HepG2 (cell line): ENCODE results near the gene LHFPL2. TPM values are rescaled to one million over a fixed set of nuclear protein-coding genes. Genes with fewer than 3 reads are reported as not detected.

ENCODE experiments used
- AGO2 ChIP-seq: fragments of 200-400 bp; formaldehyde crosslinking; optimal IDR thresholded peaks from 2 replicates; pipeline ENCODE3; 2017; ENCODE audit warnings: mild to moderate bottlenecking, low read depth, low read length, moderate library complexity
- ARID4A ChIP-seq: sonication (generic); formaldehyde crosslinking; IDR thresholded peaks from 2 replicates; pipeline ENCODE4 v1.5.0; 2020; ENCODE audit warnings: mild to moderate bottlenecking, missing genetic modification reagents, borderline replicate concordance
- ETV6 ChIP-seq: sonication (generic); formaldehyde crosslinking; conservative IDR thresholded peaks from 2 replicates; pipeline ENCODE4 v1.4.0; 2020; ENCODE audit warnings: missing genetic modification reagents
- HES4 ChIP-seq: sonication (generic); formaldehyde crosslinking; IDR thresholded peaks from 2 replicates; pipeline ENCODE4 v1.9.0; 2021; ENCODE audit warnings: mild to moderate bottlenecking, missing genetic modification reagents, borderline replicate concordance
- HOXA5 ChIP-seq: sonication (generic); formaldehyde crosslinking; IDR thresholded peaks from 2 replicates; pipeline ENCODE4 v1.4.0; 2020; ENCODE audit warnings: missing genetic modification reagents
- IRF9 ChIP-seq: sonication (generic); formaldehyde crosslinking; IDR thresholded peaks from 2 replicates; pipeline ENCODE4 v1.8.0; 2022; ENCODE audit warnings: missing genetic modification reagents, mild to moderate bottlenecking, borderline replicate concordance
- KDM3A ChIP-seq: IDR thresholded peaks from 2 replicates; pipeline ENCODE4 v1.6.1; 2018; ENCODE audit warnings: low read depth, missing compliant biosample characterization
- KDM4B ChIP-seq: sonication (generic); formaldehyde crosslinking; IDR thresholded peaks from 2 replicates; pipeline ENCODE4 v1.4.0; 2020; ENCODE audit warnings: missing genetic modification reagents
- MYC ChIP-seq: sonication (generic); formaldehyde crosslinking; IDR thresholded peaks from 2 replicates; pipeline ENCODE4 v1.9.0; 2021; ENCODE audit warnings: missing genetic modification reagents, borderline replicate concordance
- NR0B2 ChIP-seq: sonication (generic); formaldehyde crosslinking; IDR thresholded peaks from 2 replicates; pipeline ENCODE4 v1.4.0; 2020; ENCODE audit warnings: mild to moderate bottlenecking, missing genetic modification reagents
- PHF8 ChIP-seq: sonication (generic); formaldehyde crosslinking; IDR thresholded peaks from 2 replicates; pipeline ENCODE4 v1.5.0; 2020; ENCODE audit warnings: missing genetic modification reagents
- PRPF4 ChIP-seq: fragments of 200-400 bp; formaldehyde crosslinking; IDR thresholded peaks from 2 replicates; pipeline ENCODE4 v1.6.1; 2016; ENCODE audit warnings: low read length, low read depth; ENCODE audit not compliant: poor library complexity, severe bottlenecking
- SMAD9 ChIP-seq: sonication (generic); formaldehyde crosslinking; IDR thresholded peaks from 2 replicates; pipeline ENCODE4 v1.5.1; 2020; ENCODE audit warnings: mild to moderate bottlenecking, missing genetic modification reagents
- TAF1 ChIP-seq: sonication (generic); formaldehyde crosslinking; IDR thresholded peaks from 2 replicates; pipeline ENCODE4 v1.4.0; 2020; ENCODE audit warnings: missing genetic modification reagents
- UBTF ChIP-seq: sonication (generic); formaldehyde crosslinking; IDR thresholded peaks from 2 replicates; pipeline ENCODE4 v1.4.0; 2020; ENCODE audit warnings: mild to moderate bottlenecking, missing genetic modification reagents
- ZFY ChIP-seq: sonication (generic); formaldehyde crosslinking; IDR thresholded peaks from 2 replicates; pipeline ENCODE4 v1.4.0; 2020; ENCODE audit warnings: missing genetic modification reagents
- ZNF20 ChIP-seq: sonication (generic); formaldehyde crosslinking; IDR thresholded peaks from 2 replicates; pipeline ENCODE4 v1.4.0; 2020; ENCODE audit warnings: mild to moderate bottlenecking, moderate library complexity, missing genetic modification reagents
- ZNF292 ChIP-seq: sonication (generic); formaldehyde crosslinking; IDR thresholded peaks from 2 replicates; pipeline ENCODE4 v1.8.1; 2022; ENCODE audit warnings: mild to moderate bottlenecking, low read depth, missing genetic modification reagents, borderline replicate concordance
- ZNF446 ChIP-seq: sonication (generic); formaldehyde crosslinking; IDR thresholded peaks from 2 replicates; pipeline ENCODE4 v1.5.0; 2020; ENCODE audit warnings: mild to moderate bottlenecking, missing genetic modification reagents
- ZNF777 ChIP-seq: sonication (generic); formaldehyde crosslinking; IDR thresholded peaks from 2 replicates; pipeline ENCODE4 v1.4.0; 2020; ENCODE audit warnings: missing genetic modification reagents
- ZSCAN25 ChIP-seq: sonication (generic); formaldehyde crosslinking; IDR thresholded peaks from 2 replicates; pipeline ENCODE4 v1.8.0; 2022; ENCODE audit warnings: mild to moderate bottlenecking, missing genetic modification reagents
- polyA plus RNA-seq, 8 experiments: library from polyadenylated mRNA; depleted of rRNA in 3 of 8; stranded (reverse) in 7 of 8; unstranded in 1 of 8; fragments of >200 nt; fragmentation: Illumina TruSeq in 4 of 8; extraction: Trizol in 4 of 8; gene quantifications; 2 replicates each; pipeline versions ENCODE4 v1.2.1 to v1.2.3, GENCODE V29; 2011 to 2016; ENCODE audit warnings: low read depth in 4 of 8, missing spikeins in 1 of 8, mixed read lengths in 1 of 8; ENCODE audit not compliant: insufficient read depth in 1 of 8
- total RNA-seq, 5 experiments: library from RNA; depleted of rRNA; stranded (reverse); fragments of >200 nt; fragmentation: Illumina TruSeq; extraction: Trizol; gene quantifications; 2 replicates each; pipeline ENCODE4 v1.2.3, GENCODE V29; 2016; ENCODE audit warnings: low read depth in 1 of 5

Gene LHFPL2
- total and polyA plus RNA-seq, 2 of the 13 experiments (the other 11 are each of a cell fraction or from before 2014, with no cell fraction given) = 6.0 to 20.0 TPM

- TF ChIP-seq UBTF (CRISPR knock-in tag) (peak; percentile 84), MYC (CRISPR knock-in tag) (peak; percentile 41; the same call in 1 of the 2 replicates), ETV6 (CRISPR knock-in tag) (0 out of 2 replicates have a peak, but pooled peaks have one; percentile 22), ZSCAN25 (CRISPR knock-in tag) (no peak), ZNF20 (CRISPR knock-in tag) (no peak), ZFY (CRISPR knock-in tag) (peak; percentile 35; the same call in 1 of the 2 replicates), NR0B2 (no peak), KDM3A (CRISPR knock-in tag) (0 out of 2 replicates have a peak, but pooled peaks have one; percentile 23), ZNF292 (CRISPR knock-in tag) (peak; percentile 64; the same call in 1 of the 2 replicates), SMAD9 (CRISPR knock-in tag) (no peak), AGO2 (peak; percentile 42), ARID4A (CRISPR knock-in tag) (peak; percentile 25; the same call in 1 of the 2 replicates), ZNF446 (CRISPR knock-in tag) (0 out of 2 replicates have a peak, but pooled peaks have one; percentile 7), TAF1 (CRISPR knock-in tag) (peak; percentile 43; the same call in 1 of the 2 replicates), ZNF777 (CRISPR knock-in tag) (peak; percentile 55), HES4 (peak; percentile 56; the same call in 1 of the 2 replicates), IRF9 (CRISPR knock-in tag) (peak; percentile 31; the same call in 1 of the 2 replicates), KDM4B (CRISPR knock-in tag) (0 out of 2 replicates have a peak, but pooled peaks have one; percentile 12), HOXA5 (0 out of 2 replicates have a peak, but pooled peaks have one; percentile 15), PRPF4 (no peak), PHF8 (CRISPR knock-in tag) (peak; percentile 76)
Observed at GRCh38 chr5:78648359-78649210, at the start of gene LHFPL2 (continued).
